HG03378 (cell line): ENCODE measurements around the gene OR4P4.
A peak's percentile ranks its signal among the peaks of the same experiment; 100 is the strongest.

Experiments used
- ATAC-seq: cut with Tn5 transposase; IDR thresholded peaks from one replicate; pipeline ENCODE4 v1.9.1; 2021; ENCODE audit warnings: mild to moderate bottlenecking, moderate library complexity; ENCODE audit not compliant: unreplicated experiment

Gene OR4P4

GRCh38 chr11:55634813-55635212, at the start of gene OR4P4:
TSS of gene OR4P4 (plus strand) at chr11:55635113.
- no peak for ATAC-seq

DNA sequence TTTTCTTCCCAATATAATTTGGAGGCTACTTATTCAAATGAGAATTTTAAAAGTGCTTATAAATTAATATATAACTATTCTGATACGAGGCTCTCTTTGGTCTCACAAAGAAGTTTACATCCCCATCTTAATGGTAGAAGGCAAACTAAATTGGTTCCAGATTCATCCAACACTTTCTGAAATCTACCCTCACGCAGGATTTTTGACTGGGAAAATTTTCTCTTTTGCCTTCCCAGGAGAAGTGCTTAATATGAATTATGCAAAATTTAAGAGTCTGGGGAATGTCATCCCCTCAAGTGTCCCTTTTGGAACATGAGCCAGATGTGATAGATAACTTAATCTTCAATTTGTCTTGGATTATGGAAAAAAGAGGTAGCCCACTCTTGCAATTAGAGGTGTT, 27.4 kb upstream of the OR4P4 start, which contains the start of gene OR4C11:
TSS of gene OR4C11 (minus strand) at position 101 of the 400 bp plus-strand sequence. CDS start 3,272 bp downstream, outside the sequence.
- no peak for ATAC-seq

- ATAC-seq = no peak
Measured at GRCh38 chr11:55624531-55624930, 10.4 kb upstream of the OR4P4 start.

- no peak for ATAC-seq
Measured at GRCh38 chr11:55648027-55648426, 13.1 kb downstream of the OR4P4 start, which contains the start of gene OR4S2. TSS of gene OR4S2 (plus strand) at chr11:55648327. CDS start at chr11:55650904, 2,577 bp downstream.

- ATAC-seq = no peak
Measured at GRCh38 chr11:55652560-55652959, 17.6 kb downstream of the OR4P4 start.

DNA sequence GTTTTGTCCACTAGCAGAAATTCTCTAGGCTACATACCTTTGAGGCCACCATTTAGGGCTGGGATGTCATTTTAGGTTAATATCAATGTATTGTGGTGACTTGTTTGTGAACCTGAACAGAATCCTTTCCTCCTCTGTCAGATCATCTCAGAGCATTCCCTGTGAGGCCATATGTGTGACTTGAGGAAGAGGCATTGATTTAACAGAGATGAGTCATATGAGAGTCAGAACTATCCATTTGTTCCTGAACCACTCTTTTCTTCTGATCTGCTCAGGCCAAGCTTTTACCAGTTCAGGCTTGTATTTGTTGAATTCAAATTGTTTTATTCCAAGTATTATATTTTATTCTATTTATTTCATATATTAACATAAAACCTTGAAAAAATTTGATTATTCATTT, 20.2 kb downstream of the OR4P4 start:
- no peak for ATAC-seq

DNA sequence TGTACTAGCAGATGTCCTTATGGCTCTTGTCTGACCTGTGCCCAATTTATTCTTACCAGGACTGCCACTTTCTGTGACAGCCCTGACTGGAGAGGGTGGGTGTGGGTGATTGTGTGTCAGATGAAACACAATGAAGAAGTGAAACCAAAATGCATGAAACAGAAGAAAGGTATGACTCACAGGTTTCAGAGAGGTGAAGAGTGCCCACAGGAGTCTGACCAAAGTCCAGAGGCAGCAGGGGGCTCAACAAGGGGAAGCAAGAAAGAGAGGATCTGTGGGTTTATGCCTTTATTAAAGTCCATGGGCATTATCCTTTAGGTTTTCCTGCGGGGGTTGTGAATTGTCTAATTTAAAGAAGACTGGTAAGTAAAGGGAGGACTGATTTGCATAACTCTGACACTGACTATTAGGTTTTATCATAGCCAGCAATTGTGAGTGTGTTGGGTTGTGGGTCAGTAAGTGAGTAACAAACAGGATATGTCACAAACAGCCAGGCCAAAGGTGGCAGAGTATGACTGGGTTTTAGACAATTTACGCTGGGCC, 23.2 kb downstream of the OR4P4 start:
- peak; percentile 98 for ATAC-seq

DNA sequence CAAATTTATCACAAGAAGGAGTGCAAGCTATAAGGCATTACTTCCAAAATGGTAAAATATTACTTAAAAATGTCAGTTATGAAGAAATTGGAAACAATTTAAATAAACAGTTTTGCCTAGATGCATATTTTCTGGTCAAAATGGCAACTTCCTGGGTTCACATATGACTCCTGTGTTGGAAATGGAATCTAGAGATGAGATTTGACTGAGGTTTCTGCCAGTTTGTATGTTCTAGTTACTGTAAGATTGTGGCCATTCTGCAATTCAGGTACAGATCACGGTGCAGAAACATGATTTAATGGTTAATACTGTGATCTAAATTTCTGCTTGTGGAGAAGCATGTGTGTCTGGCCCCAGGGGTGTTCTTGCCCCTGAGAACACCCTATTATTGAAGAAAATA, 23.7 kb downstream of the OR4P4 start:
- peak; percentile 43 for ATAC-seq

DNA sequence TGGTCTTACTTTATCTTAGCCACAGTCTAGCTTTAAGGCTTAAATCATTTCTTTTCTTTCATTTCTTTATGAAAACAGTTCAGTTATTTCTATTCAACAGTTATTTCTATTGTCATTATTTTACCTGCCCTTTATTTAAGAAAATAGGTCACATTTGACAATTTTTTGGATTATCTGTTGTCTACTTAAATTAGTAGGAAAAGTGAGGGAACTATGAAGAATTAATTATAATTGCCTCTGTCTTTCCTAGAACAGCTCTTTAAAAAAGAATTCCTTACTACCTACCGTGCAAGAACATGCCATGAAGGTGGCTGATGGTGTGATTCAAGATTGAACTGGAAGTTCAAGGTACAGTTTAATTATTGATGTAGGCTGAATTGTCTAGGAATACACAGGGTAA, 27.0 kb downstream of the OR4P4 start, which contains the start of gene OR4C6:
TSS of gene OR4C6 (plus strand) at position 301 of the 400 bp plus-strand sequence. CDS start 2,966 bp downstream, outside the sequence.
- no peak for ATAC-seq

DNA sequence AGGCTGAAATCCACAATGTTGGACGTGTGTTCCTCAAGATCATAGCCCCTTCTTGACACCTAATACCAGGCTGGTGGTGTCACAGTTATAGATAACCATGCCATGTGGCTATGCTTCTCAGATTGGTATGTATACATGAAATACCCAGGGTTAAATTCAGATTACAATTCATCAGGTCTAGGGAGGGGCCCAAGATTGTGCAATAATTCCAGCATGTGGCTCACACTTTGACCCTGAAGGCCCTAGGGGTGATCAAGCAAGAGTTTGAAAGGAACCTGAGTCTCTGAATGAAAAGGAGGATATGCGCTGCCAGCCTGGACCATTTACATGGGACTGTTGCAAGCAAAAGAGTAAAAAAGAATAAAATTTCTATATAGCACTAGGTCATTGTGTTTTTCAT, 34.5 kb downstream of the OR4P4 start:
- no peak for ATAC-seq

- no peak for ATAC-seq
Measured at GRCh38 chr11:55673860-55674259, 38.9 kb downstream of the OR4P4 start.
